ENCODE results near the gene NPLOC4. TPM values are rescaled to one million over a fixed set of nuclear protein-coding genes. Genes with fewer than 3 reads are reported as not detected.
"Not testable (repeated sequence)": the region's sequence is repeated elsewhere in the genome, so short reads cannot be mapped to it uniquely, and the experiment has no call there.

Gene NPLOC4
- total RNA-seq, 1 experiment from 2014 or later = 146 TPM

- Mint-ChIP-seq H3K9me3 (ENCODE audit: low read depth, unreplicated experiment) (no peaks in the 10 kb centered on the region), H3K4me3 (ENCODE audit: low read depth, unreplicated experiment) (no peak overlapping the region), H3K36me3 (ENCODE audit: insufficient read depth, unreplicated experiment) (peaks cover 67% of the 10 kb centered on the region), H3K4me1 (ENCODE audit: low read depth, unreplicated experiment) (no peaks in the 10 kb centered on the region), H3K27me3 (ENCODE audit: unreplicated experiment) (no peaks in the 10 kb centered on the region), H3K27ac (ENCODE audit: unreplicated experiment) (no peak overlapping the region)
- DNase-seq = no peak
- intact Hi-C loops (cut with micrococcal nuclease; ENCODE audit: unreplicated experiment) = no loop called here
- TF ChIP-seq CTCF (IDR thresholded peaks at IDR 0.05; ENCODE audit: unreplicated experiment) = no peak
- no TSS peak for BruUV-seq (replicated peaks)
- CTCF ChIA-PET = interaction anchor here (0.7 kb wide), 1 partner anchor 39 kb away, joined by 3 read pairs; no protein-coding TSS in a partner anchor
These were observed 50.8 kb downstream of the NPLOC4 start for GRCh38 chr17:81586096-81586495.

GRCh38 chr17:81584771-81585170, 52.1 kb downstream of the NPLOC4 start:
- H3K9me3 Mint-ChIP-seq (ENCODE audit: low read depth, unreplicated experiment); CTCF ChIA-PET; H3K27me3 Mint-ChIP-seq (ENCODE audit: unreplicated experiment); DNase-seq; H3K27ac Mint-ChIP-seq (ENCODE audit: unreplicated experiment); BruUV-seq (replicated peaks); H3K4me3 Mint-ChIP-seq (ENCODE audit: low read depth, unreplicated experiment); H3K4me1 Mint-ChIP-seq (ENCODE audit: low read depth, unreplicated experiment); intact Hi-C loops (cut with micrococcal nuclease; ENCODE audit: unreplicated experiment): not testable (repeated sequence)
- peaks cover 74% of the 10 kb centered on the region for H3K36me3 Mint-ChIP-seq (ENCODE audit: insufficient read depth, unreplicated experiment)

GRCh38 chr17:81583589-81584342, 53.1 kb downstream of the NPLOC4 start:
- H3K27me3 Mint-ChIP-seq (ENCODE audit: unreplicated experiment) = no peaks in the 10 kb centered on the region
- H3K27ac Mint-ChIP-seq (ENCODE audit: unreplicated experiment) = no peak overlapping the region

GRCh38 chr17:81582749-81583148, 54.2 kb downstream of the NPLOC4 start:
- Mint-ChIP-seq H3K27ac (ENCODE audit: unreplicated experiment) (no peak overlapping the region), H3K9me3 (ENCODE audit: low read depth, unreplicated experiment) (no peaks in the 10 kb centered on the region), H3K27me3 (ENCODE audit: unreplicated experiment) (no peaks in the 10 kb centered on the region), H3K36me3 (ENCODE audit: insufficient read depth, unreplicated experiment) (peaks cover 72% of the 10 kb centered on the region), H3K4me1 (ENCODE audit: low read depth, unreplicated experiment) (peaks cover 15% of the 10 kb centered on the region), H3K4me3 (ENCODE audit: low read depth, unreplicated experiment) (no peak overlapping the region)
- intact Hi-C loops (cut with micrococcal nuclease; ENCODE audit: unreplicated experiment) = no loop called here
- no TSS peak for BruUV-seq (replicated peaks)
- no peak for DNase-seq
- CTCF ChIA-PET = no interaction called here
- no peak for TF ChIP-seq CTCF (IDR thresholded peaks at IDR 0.05; ENCODE audit: unreplicated experiment)

More at GRCh38 chr17:81583589-81584342, 53.1 kb downstream of the NPLOC4 start:
- TF ChIP-seq CTCF (IDR thresholded peaks at IDR 0.05; ENCODE audit: unreplicated experiment) = no peak
- CTCF ChIA-PET = no interaction called here
- intact Hi-C loops (cut with micrococcal nuclease; ENCODE audit: unreplicated experiment) = no loop called here
- Mint-ChIP-seq H3K9me3 (ENCODE audit: low read depth, unreplicated experiment) (no peaks in the 10 kb centered on the region), H3K4me3 (ENCODE audit: low read depth, unreplicated experiment) (no peak overlapping the region), H3K36me3 (ENCODE audit: insufficient read depth, unreplicated experiment) (peaks cover 72% of the 10 kb centered on the region), H3K4me1 (ENCODE audit: low read depth, unreplicated experiment) (peaks cover 7% of the 10 kb centered on the region)
- DNase-seq = no peak
- no TSS peak for BruUV-seq (replicated peaks)

- Mint-ChIP-seq H3K36me3 (ENCODE audit: insufficient read depth, unreplicated experiment) (peaks cover 74% of the 10 kb centered on the region), H3K9me3 (ENCODE audit: low read depth, unreplicated experiment) (no peaks in the 10 kb centered on the region), H3K27ac (ENCODE audit: unreplicated experiment) (no peak overlapping the region), H3K4me3 (ENCODE audit: low read depth, unreplicated experiment) (no peak overlapping the region), H3K4me1 (ENCODE audit: low read depth, unreplicated experiment) (peaks cover 20% of the 10 kb centered on the region), H3K27me3 (ENCODE audit: unreplicated experiment) (no peaks in the 10 kb centered on the region)
- BruUV-seq (replicated peaks) = no TSS peak
- intact Hi-C loops (cut with micrococcal nuclease; ENCODE audit: unreplicated experiment) = no loop called here
- CTCF ChIA-PET = interaction anchor here (0.6 kb wide), 1 partner anchor 1634 kb away, joined by 3 read pairs; no protein-coding TSS in a partner anchor
- DNase-seq = no peak
- no peak for TF ChIP-seq CTCF (IDR thresholded peaks at IDR 0.05; ENCODE audit: unreplicated experiment)
These were observed 54.6 kb downstream of the NPLOC4 start for GRCh38 chr17:81582341-81582740.
